GM18858 (cell line): ENCODE data around the gene TAS1R1.
"Not testable (repeated sequence)": the region's sequence is repeated elsewhere in the genome, so short reads cannot be mapped to it uniquely, and the experiment has no call there.

Experiments
- ATAC-seq: cut with Tn5 transposase; IDR thresholded peaks from one replicate; pipeline ENCODE4 v1.9.1; 2021; ENCODE audit not compliant: unreplicated experiment

The TAS1R1 gene

DNA sequence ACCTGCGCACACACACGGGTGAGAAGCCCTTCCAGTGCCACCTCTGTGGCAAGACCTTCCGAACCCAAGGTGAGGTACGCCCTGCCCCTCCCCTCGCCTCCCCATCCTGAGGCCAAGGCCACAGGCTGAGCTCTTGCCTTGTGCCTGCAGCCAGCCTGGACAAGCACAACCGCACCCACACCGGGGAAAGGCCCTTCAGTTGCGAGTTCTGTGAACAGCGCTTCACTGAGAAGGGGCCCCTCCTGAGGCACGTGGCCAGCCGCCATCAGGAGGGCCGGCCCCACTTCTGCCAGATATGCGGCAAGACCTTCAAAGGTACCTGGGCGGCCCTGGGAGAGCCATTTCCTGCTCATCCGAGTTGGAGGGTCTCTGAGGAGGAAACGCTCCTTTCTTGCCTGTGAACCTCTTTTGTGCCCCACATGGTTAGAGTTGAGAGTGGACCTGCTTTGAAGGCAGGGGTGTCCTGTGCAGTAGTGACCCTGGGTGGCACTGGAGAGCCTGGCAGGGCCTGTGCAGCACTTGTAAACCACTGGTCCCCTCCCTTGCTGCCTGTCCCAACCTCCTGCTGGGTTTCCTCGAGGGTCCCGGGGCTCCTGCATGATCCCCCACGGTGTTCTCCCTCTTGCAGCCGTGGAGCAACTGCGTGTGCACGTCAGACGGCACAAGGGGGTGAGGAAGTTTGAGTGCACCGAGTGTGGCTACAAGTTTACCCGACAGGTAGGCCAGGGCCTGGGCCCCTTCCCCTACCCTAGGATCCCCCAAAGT, 33.2 kb downstream of the TAS1R1 start:
- no peak for ATAC-seq

DNA sequence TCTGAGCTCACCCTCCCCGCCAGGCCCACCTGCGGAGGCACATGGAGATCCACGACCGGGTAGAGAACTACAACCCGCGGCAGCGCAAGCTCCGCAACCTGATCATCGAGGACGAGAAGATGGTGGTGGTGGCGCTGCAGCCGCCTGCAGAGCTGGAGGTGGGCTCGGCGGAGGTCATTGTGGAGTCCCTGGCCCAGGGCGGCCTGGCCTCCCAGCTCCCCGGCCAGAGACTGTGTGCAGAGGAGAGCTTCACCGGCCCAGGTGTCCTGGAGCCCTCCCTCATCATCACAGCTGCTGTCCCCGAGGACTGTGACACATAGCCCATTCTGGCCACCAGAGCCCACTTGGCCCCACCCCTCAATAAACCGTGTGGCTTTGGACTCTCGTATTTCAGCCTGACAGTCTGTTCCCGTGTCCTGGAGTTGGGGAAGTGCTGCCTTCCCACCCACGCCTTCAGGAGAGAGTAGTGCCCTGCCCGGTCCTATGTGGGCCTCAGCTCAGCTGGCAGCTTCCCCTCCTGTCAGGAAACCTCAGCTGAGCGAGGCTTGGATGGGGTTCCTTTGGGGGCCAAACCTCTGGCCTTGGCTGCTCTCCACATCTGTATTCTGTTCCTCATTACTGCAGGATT, 33.9 kb downstream of the TAS1R1 start:
- no peak for ATAC-seq

DNA sequence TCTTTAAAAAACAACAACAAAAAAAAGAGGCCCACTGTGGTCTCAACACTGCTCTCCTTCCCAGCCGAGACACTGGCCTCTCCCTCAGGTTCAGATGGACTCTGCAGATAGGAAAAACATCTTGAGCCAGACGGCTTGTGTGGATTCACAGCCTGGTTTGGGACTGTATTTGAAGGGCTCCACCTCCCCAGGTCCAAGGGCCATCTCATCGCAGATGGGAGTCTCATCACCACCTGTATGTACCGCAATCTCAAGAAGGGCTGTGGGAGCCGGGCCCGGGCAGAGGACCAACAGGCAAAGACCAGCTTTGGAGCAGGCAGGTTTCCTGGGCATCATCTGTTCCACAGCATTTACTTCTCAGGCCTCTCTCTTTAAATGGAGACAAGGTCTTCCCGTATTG, 34.9 kb downstream of the TAS1R1 start:
- ATAC-seq, result no peak

DNA sequence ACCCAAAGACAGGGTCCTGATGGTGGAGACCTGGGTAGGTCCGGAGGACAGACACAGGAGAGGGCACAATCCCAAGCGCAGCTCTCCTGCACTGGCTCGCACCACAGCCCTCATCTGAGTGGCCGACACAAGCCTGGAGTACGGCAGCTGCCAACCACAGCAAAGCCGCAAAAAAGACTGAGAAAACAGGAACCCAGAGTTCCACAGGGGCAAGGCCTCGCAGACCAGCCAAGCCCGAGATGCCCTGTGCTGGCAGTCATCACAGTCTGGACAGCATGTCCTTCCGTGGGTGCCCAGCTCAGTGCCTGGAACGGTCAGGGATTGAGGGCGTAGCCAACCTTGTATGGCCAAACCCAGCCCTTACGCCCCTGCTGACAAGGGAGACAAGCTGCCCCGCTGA, 36.1 kb downstream of the TAS1R1 start:
- no peak for ATAC-seq

DNA sequence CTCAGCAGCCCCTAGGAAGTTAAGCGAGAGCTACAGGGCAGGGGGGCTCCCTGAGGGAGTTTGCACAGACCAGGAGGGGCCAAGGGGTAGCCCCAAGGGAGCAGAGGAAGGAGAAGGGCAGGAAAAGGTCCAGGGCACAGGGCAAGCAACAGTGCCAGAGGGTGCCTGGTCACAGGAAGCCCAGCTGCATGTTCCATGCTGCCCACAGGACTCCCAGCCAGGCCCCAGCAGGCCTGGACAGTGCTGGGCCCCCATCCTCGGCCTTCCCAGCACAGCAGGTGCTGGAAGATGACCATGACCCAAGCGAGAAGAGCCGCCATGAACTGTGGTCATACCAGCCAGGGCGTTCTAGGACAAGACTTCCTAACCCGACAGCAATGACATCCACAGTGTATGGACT, 36.5 kb downstream of the TAS1R1 start:
- ATAC-seq, result no peak

DNA sequence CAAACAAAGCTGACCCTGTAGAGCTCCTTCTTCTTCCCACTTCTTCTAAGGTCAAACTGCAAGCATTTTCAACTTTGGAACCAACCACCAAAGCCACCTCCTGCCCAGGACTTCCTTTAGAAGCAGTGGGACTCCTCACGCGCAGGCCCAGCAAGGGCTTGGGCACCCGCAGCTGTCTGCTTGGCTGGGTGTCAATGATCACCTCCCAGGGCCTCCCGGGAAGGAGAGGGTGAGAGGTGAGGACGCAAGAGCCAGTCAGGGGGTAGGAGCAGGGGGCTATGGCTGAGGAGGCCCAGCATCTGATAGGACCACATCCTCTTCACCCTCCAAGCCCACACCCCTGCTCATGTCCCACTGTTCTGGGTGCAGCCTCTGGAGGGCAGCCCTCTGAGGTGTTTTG, 37.3 kb downstream of the TAS1R1 start:
- ATAC-seq, result no peak

DNA sequence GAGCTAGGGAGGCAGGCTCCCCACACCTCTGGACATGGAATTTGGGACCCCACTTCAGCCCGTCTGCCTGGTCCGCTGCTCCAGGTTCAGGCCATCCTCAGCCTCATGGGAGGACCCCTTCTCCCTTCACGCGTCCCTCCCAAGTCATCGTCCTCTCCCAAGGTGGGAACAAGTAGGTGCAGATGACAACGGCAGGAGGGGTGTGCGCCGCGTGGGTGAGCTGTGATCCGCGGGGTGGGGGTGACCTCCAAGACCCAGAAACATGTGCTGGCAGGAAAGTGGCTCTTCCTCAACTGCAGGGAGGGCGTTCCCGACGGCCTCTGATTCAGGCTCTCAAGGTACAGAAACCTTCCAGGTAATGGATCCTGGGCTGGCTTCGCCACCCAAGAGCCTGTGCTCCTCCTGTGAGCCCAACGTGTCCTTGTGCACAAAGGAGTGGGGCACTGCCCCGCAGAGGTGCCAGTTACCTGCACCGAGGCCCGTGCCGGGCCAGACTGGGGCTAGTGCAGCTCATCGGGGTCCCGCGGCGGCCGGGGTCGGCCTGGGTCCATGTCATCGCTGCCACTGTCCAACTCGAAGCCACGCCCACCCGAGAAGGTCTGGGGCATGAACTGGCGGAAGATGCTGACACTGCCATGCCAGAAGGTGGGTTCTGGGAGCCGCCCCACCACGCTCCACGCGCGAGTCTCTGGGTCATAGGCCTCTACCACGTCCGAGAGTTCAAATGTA, 37.9 kb downstream of the TAS1R1 start:
- ATAC-seq, result no peak

DNA sequence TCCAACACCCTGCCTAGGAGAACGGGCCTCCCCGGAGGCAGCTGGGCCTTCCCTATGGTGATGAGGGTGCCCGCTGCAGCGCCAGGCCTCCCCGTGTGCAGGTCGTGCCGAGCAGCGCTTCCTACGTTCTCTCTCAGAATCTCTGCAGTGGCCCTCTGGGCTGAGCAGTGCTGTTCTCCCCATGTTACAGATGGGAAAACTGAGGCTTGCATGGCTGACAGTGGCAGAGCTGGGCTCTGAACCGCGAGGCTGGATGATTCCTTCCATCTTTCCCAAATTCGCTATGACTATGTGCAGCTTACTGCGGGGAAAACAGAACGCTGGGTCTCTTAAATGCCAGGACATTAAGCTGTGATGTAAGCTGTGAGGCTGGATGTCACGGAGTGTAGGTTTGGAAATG, 38.7 kb downstream of the TAS1R1 start:
- no peak for ATAC-seq

DNA sequence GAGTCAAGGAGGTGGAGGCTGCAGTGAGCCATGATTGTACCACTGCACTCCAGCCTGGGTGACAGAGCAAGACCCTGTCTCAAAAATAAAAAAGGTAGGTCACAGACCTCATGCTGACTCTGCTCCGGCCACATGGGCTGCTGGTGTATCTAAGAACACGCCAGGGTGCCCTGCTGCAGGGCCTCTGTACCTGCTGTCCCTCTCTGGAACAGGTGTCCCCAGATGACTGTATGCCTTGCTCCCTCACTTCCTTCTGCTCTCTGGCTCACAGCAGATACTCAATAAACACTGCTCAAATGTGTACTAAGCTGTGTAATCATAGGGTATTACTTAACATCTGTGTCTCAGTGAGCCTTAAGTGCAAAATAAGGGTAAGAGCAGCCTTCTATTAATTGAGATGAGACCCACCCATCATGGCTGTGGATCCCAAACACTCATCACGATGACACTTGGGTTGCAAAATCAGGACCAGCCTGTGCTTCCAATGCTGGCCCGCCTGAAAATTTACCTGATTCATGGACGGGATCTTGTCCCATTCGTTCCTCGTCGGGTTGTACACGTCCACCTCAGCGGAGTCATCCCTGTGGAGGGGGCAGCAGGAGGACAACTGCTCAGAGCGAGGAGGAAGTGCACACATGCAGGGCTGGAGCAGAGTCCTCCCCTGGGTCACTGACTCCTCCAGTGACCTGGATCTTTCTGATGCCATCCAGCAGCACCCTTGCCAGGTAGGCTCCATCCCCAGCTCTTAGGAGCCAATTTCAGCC, 40.1 kb downstream of the TAS1R1 start:
- ATAC-seq, result no peak

DNA sequence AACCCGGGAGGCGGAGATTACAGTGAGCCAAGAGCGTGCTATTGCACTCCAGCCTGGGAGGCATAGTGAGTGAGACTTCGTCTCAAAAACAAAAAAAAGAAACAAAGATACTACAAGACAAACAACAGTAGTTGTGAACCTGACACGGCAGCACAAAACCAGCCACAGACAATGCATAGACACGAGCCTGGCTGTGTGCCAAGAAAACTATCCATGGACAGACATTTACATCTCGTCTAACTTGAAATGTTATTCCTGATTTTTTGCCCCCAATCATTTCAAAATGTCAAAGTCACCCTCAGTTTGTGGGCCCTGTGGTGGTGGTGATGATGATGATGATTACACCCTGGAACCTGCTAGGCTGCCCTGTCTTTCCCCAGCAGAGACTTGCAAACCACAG, 41.2 kb downstream of the TAS1R1 start:
- ATAC-seq, result no peak

DNA sequence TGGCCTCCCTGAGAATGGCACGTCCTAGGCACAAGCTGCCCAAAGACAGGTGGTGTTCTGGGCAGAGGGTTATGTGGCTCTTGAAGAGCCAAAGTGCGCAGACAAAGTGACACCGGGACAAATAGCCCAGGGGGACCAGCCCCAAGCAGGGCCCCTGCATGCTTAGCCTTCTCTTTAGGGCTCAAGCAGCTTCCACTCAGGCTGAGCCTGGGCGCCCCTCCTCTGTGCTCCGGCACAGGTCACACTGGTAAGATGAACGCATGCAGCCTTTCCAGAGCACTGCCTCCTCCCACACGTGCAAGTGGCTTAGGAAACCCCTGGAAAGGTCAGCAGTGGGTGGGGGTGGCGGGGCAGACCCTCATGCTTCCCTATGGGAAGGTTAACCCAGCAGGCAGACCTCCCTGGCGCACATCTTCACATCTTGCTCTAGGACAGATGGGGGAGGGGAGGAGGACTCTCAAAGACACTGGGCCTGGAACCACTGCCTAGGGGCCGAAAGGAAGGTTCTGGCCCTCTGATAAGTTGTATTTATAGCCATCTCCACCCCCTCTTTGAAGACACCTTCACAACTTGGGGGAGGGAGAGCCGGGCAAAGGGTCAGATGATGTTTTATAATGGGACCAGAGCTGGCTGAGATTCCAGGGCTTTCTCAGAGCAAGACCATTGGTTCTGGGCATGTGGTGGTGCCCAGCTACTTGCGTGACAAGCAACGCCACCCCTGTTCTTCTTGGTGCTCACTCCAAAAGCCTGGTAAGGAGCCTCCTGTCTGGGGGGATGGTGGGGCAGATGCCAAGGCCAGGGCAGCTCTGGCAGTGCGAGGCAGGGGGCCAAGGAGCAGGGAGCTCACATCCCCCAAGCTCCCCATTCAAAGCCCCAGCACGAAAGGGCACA, 42.0 kb downstream of the TAS1R1 start:
- ATAC-seq, result no peak

DNA sequence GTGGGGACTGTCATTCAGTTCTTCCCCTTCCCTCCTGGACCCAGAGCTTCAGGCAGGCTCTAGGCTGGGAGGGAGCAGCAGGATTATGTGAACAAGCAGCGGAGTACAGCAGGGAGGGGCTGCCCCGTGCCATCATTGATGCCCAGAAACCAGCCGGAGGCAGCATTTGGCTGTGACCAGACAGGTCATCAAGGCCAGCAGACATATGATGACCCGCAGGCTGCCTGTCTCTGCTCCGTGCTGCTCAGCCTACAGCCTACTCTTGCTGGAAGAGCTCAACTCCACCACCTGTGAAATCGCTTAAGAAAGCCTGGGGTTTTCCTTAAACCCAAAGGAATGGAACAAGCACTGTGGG, 42.6 kb downstream of the TAS1R1 start:
- no peak for ATAC-seq

DNA sequence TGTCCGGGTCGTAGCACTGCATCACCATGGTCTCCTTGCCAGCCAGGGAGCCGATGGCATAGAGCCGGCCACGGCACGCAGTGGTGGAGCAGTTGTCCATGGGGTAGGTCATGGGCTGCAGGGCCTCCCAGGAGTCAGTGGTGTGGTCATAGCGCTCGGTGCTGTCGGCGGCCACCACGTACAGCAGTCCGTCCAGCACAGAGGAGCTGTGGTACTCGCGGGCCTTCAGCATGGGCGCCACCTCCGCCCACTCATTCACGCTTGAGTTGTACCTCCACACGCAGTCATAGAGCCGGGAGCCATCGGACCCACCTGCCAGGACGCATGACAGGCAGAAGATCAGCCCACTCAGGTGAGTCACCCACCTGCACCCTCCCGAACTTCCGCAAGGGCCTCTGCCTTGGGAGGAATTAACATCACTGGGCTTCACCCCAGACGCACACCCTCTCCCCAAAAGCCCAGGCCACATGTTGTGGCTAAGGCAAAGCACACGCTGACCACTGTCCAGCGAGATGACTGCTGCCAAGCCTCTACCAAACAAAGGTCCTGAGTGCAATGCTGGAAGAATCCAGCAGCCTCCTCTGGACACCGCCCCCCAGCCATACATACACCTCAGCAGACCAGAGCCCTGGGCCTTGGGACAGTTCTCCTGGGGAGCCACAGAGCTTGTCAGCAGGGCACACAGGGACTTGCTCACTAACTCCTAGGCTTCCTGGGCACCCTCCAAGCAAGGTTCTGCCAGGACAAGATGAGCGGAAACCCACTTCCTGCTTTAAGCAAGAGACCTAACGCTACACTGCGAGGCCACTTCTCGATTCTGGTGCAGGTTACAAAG, 44.3 kb downstream of the TAS1R1 start:
- no peak for ATAC-seq

DNA sequence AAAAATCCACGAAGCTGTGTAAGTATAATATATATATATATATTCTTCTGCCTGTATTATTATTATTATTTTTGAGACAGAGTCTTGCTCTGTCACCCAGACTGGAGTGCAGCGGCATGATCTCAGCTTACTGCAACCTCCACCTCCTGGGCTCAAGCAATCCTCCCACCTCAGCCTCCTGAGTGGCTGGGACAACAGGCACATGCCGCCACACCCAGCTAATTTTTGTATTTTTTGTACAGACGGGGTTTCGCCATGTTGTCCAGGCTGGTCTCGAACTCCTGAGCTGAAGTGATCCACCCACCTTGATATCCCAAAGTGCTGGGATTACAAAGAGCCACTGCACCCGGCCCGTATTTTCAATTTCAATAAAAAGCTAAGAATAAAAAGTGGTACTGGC, 44.9 kb downstream of the TAS1R1 start:
- not testable (repeated sequence) for ATAC-seq

DNA sequence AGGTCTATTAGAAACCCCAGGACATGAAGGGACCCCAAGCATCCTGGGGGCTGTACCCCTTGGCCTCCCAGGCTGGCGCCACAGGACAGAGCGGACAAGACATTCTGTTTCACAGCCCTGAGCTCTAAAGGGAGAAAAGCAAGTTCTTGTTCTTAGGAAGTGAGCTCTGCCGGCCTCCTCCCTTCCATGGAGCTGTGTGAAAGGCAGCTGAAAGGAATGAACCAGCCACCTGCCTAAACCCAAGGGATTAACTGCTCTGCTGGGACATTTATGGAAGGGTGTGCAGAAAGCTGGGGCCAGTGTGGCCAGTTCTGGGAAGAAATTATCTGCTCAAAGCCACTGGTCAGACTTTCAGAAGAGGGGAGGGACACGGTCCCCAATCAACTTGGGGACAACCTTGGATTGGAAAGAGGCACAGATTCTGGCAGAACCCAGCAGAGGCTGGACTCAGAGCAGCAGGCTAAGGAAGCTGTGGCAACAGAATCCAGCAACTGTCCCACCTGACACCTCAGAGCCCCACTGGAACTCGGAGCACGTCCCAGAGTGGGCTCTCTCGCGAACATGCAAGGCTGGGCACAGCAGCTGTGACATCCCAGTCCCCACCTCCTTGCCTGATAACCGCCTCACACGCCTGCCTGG, 45.4 kb downstream of the TAS1R1 start:
- ATAC-seq, result no peak

DNA sequence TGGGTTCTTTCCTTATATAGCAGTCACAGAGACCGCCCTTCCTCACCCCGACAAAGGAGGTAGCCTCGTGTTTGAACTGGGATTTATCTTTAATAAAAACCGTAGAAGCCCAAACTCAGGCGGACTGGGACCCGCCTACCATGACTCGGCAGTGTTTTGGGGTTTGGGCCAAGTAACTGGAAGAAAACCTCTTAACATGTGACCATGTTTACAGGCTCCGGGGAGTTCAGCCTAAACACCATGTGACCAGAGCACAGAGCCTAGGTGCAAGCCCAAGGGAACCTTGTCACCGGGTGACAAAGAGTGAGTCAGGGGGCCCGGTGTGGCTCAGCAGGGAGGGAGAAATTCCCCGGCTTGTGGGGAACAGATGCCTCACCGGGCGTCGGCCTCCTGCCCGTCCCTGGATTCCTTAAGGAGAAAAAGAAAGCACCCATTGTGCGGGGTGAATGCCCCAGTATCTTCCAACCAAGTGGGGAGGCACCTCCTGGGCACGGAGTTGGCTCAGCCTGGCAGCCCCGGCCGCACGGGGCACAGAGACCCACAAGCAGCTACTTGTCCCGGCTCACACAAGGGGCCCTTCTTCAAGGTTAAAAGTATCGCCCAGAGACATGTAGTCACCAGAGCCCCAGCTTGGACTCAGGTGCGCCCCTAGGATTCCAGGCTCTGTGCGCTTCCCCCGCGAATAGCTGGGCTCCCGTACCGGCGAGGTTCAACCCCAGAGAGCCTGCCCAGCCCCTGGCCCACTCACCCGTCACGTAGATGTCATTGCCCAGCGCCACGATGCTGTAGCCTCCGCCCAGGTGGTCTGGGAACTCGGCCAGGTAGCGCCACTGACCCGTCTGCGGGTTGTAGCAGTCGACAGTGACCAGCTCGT, 46.2 kb downstream of the TAS1R1 start:
- peak; percentile 31 for ATAC-seq

DNA sequence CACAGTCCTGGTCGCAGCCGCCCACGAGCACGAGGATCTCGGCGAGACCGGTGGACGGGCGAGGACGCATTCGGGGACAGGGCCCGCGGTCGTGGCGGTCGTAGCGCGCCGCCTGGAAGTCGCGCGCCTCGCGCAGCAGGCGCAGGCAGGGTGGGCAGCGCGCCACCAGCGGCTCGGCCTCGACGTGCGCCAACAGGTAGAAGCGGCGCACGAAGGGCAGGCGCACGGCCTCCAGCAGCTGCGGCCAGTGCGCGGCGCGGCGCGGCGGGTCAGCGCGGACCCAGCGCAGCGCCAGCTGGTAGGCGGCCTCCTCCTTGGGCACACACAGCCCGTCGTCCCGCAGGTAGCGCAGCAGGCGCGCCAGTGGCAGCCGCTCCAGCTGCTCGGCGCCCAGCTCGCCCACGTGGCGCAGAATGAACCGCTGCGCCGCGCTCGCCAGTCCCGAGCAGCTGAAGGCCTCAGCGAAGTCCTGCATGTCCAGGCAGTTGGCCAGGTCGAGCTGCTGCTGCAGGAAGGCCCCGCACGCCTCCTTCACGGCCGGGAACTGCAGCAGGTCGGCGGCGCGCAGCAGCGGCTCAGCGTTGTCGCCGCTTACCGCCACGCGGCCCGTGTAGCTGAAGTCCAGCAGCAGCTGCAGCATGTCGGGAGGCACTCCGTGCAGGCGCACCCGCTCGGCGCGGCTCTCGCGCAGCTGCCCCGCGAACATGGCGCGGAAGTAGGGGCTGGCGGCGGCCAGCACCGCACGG, 47.0 kb downstream of the TAS1R1 start:
- peak; percentile 4 for ATAC-seq
